GM12891 (cell line): ENCODE data around the gene CCDC158.

Experiments
- POLR2A ChIP-seq: IDR thresholded peaks from 2 replicates; pipeline ENCODE4 v1.6.1; 2011; ENCODE audit warnings: low read depth, low read length, control low read depth
- POLR2AphosphoS5 ChIP-seq: IDR thresholded peaks from 2 replicates; pipeline ENCODE4 v1.6.1; 2011; ENCODE audit warnings: low read depth, low read length, control low read depth
- POU2F2 ChIP-seq: IDR thresholded peaks from 2 replicates; pipeline ENCODE4 v1.6.1; 2011; ENCODE audit warnings: low read depth, mild to moderate bottlenecking, control low read depth, low read length, moderate library complexity
- SPI1 ChIP-seq: IDR thresholded peaks from 2 replicates; pipeline ENCODE4 v1.6.1; 2011; ENCODE audit warnings: low read depth, low read length, control low read depth

DNA sequence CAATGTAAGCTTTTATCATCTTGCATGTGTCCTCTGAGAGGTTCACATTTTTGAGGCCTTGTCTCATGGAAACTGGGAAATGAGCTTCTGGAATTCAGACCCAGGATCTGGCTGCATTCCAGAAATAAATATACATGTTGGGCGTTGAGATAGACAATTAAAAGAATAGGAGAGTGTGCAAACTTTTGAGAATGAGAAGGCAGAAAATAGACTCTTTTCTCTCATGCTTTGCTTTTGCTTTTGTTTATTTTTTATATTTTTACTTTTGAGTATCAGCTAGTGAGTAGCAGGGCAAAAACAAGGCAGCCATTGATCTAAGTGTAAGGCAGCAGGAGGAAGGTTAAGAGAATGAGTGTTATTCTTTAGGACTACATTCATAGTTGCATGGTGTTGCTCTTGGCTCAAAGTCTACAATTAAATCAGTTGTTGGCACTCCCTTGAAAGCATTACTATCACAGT, 26.5 kb upstream of the CCDC158 start:
- TF ChIP-seq POLR2A (no peak), POU2F2 (no peak), POLR2AphosphoS5 (no peak), SPI1 (no peak)
